ENCODE data around the gene XRN1. TPM values are rescaled to one million over a fixed set of nuclear protein-coding genes. Genes with fewer than 3 reads are reported as not detected.

Gene XRN1
- total and polyA plus RNA-seq, 2 donors (not counting 1 experiment from before 2014, with no cell fraction given), result 6.3 to 91.8 TPM

DNA sequence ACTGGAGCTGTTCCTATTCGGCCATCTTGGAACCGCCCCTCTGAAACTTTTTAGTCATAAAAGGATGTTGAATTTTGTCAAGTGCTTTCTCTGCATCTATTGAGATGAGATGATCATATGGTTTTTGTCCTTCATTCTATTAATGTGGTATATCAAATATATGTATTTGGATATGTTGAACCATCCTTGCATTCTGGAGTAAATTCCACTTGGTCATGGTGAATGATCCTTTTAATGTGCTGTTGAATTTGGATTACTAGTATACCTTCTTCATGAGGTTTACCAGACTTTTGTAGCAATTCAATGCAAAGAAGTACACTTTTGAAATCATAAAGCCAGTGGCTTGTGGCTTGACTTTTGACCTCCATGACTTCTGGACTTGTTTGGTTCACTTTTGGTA is 33.4 kb upstream of the XRN1 start:
- WGBS (ENCODE audit: insufficient coverage), result no CpG with 5 or more reads among the region's 2 CpGs
- no peak overlapping the region for H3K4me3 Mint-ChIP-seq
- H3K4me1 ChIP-seq (ENCODE audit: control insufficient read depth in 2 of 2, insufficient read depth in 2 of 2, low read length in 2 of 2), result no peaks in the 10 kb centered on the region
- no peak overlapping the region for H3K4me3 ChIP-seq (ENCODE audit: control extremely low read depth in 1 of 5, extremely low read depth in 1 of 5, insufficient read depth in 1 of 5, low read depth in 2 of 5, low read length in 4 of 5)
- no peak overlapping the region for H3K4me2 ChIP-seq (replicated peaks; ENCODE audit: low read depth, low read length, poor library complexity, severe bottlenecking)
- H3K27ac Mint-ChIP-seq, result no peak overlapping the region
- intact Hi-C loops (cut with micrococcal nuclease), result no loop called here
- CTCF ChIA-PET, result no interaction called here
- H3K36me3 ChIP-seq (replicated peaks in 1 of 2; ENCODE audit: control extremely low read depth in 1 of 2, control insufficient read depth in 1 of 2, extremely low read depth in 1 of 2, insufficient read depth in 2 of 2, low read length in 1 of 2), result peaks cover 3 to 36% of the 10 kb centered on the region in 2 experiments
- no peaks in the 10 kb centered on the region for H4K20me1 ChIP-seq (ENCODE audit: control insufficient read depth, insufficient read depth, low read length, poor library complexity, severe bottlenecking)
- no peaks in the 10 kb centered on the region for H3K4me1 Mint-ChIP-seq
- H3K27me3 ChIP-seq (replicated peaks in 1 of 4; ENCODE audit: control extremely low read depth in 1 of 4, control insufficient read depth in 3 of 4, insufficient read depth in 4 of 4, low read length in 3 of 4), result no peaks in the 10 kb centered on the region
- TF ChIP-seq EZH2 (IDR thresholded peaks at IDR 0.05; ENCODE audit: borderline replicate concordance, insufficient read depth, low read depth, low read length, poor library complexity, severe bottlenecking), result no peak
- no peak for DNase-seq
- H3K9me3 Mint-ChIP-seq (ENCODE audit: insufficient read depth), result no peaks in the 10 kb centered on the region
- H3K79me2 ChIP-seq (ENCODE audit: control insufficient read depth, insufficient read depth, low read length), result no peaks in the 10 kb centered on the region
- no peak overlapping the region for H3K27ac ChIP-seq (ENCODE audit: low read length in 2 of 2)
- peaks cover 0 to 17% (median 9%) of the 10 kb centered on the region in 3 donors for H3K9me3 ChIP-seq (ENCODE audit: control extremely low read depth in 1 of 3, control insufficient read depth in 2 of 3, insufficient read depth in 1 of 3, low read length in 2 of 3)
- no peak overlapping the region for H2AFZ ChIP-seq (ENCODE audit: insufficient read depth, low read depth, low read length, poor library complexity, severe bottlenecking)
- H3K27me3 Mint-ChIP-seq, result no peaks in the 10 kb centered on the region
- POLR2A ChIA-PET, result no interaction called here
- ATAC-seq (ENCODE audit: low read depth), result no peak
- no peak overlapping the region for H3K9ac ChIP-seq (ENCODE audit: low read length)

DNA sequence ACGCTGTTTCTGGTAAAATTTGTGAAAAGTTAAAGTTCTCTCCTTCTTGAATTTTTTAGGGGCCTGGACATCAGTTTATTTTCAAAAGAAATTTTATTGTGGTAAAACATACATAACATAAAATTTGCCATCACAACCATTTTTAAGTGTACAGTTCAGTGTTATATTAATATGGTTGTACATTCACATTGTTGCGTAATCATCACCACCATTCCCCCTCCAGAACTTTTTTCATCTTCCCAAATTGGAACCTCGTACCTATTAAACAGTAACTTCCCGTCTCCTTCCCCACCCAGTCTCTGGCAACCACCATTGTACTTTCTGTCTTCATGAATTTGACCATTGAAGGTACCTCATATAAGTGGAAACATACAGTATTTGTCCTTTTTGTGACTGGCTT is 23.0 kb upstream of the XRN1 start:
- CTCF ChIA-PET, result no interaction called here
- WGBS (ENCODE audit: insufficient coverage), result 100% methylated on average over 1 of the region's 4 CpGs
- H3K27ac ChIP-seq (ENCODE audit: low read length in 2 of 2), result no peak overlapping the region
- H3K4me3 ChIP-seq (ENCODE audit: control extremely low read depth in 1 of 5, extremely low read depth in 1 of 5, insufficient read depth in 1 of 5, low read depth in 2 of 5, low read length in 4 of 5), result no peak overlapping the region
- H3K9me3 ChIP-seq (ENCODE audit: control extremely low read depth in 1 of 3, control insufficient read depth in 2 of 3, insufficient read depth in 1 of 3, low read length in 2 of 3), result peaks cover 0 to 7% (median 0%) of the 10 kb centered on the region in 3 donors
- Mint-ChIP-seq H3K4me1 (no peaks in the 10 kb centered on the region), H3K9me3 (ENCODE audit: insufficient read depth) (no peaks in the 10 kb centered on the region), H3K4me3 (no peak overlapping the region), H3K27me3 (no peaks in the 10 kb centered on the region), H3K27ac (no peak overlapping the region)
- no peaks in the 10 kb centered on the region for H3K79me2 ChIP-seq (ENCODE audit: control insufficient read depth, insufficient read depth, low read length)
- ATAC-seq (ENCODE audit: low read depth) (no peak), DNase-seq (no peak)
- no peaks in the 10 kb centered on the region for H3K27me3 ChIP-seq (replicated peaks in 1 of 4; ENCODE audit: control extremely low read depth in 1 of 4, control insufficient read depth in 3 of 4, insufficient read depth in 4 of 4, low read length in 3 of 4)
- no peak overlapping the region for H3K9ac ChIP-seq (ENCODE audit: low read length)
- POLR2A ChIA-PET, result no interaction called here
- intact Hi-C loops (cut with micrococcal nuclease), result no loop called here
- H3K36me3 ChIP-seq (replicated peaks in 1 of 2; ENCODE audit: control extremely low read depth in 1 of 2, control insufficient read depth in 1 of 2, extremely low read depth in 1 of 2, insufficient read depth in 2 of 2, low read length in 1 of 2), result peaks cover 0 to 2% of the 10 kb centered on the region in 2 experiments
- H2AFZ ChIP-seq (ENCODE audit: insufficient read depth, low read depth, low read length, poor library complexity, severe bottlenecking), result no peak overlapping the region
- H3K4me2 ChIP-seq (replicated peaks; ENCODE audit: low read depth, low read length, poor library complexity, severe bottlenecking), result no peak overlapping the region
- H4K20me1 ChIP-seq (ENCODE audit: control insufficient read depth, insufficient read depth, low read length, poor library complexity, severe bottlenecking), result no peaks in the 10 kb centered on the region
- no peaks in the 10 kb centered on the region for H3K4me1 ChIP-seq (ENCODE audit: control insufficient read depth in 2 of 2, insufficient read depth in 2 of 2, low read length in 2 of 2)
- TF ChIP-seq, protein P1, sequence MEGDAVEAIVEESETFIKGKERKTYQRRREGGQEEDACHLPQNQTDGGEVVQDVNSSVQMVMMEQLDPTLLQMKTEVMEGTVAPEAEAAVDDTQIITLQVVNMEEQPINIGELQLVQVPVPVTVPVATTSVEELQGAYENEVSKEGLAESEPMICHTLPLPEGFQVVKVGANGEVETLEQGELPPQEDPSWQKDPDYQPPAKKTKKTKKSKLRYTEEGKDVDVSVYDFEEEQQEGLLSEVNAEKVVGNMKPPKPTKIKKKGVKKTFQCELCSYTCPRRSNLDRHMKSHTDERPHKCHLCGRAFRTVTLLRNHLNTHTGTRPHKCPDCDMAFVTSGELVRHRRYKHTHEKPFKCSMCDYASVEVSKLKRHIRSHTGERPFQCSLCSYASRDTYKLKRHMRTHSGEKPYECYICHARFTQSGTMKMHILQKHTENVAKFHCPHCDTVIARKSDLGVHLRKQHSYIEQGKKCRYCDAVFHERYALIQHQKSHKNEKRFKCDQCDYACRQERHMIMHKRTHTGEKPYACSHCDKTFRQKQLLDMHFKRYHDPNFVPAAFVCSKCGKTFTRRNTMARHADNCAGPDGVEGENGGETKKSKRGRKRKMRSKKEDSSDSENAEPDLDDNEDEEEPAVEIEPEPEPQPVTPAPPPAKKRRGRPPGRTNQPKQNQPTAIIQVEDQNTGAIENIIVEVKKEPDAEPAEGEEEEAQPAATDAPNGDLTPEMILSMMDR (IDR thresholded peaks at IDR 0.05), result no peak
- no peak for TF ChIP-seq EZH2 (IDR thresholded peaks at IDR 0.05; ENCODE audit: borderline replicate concordance, insufficient read depth, low read depth, low read length, poor library complexity, severe bottlenecking)
